GM19240 (cell line): ENCODE measurements around the gene RGS10.

Experiments
- DNase-seq: peaks from one replicate; pipeline ENCODE4 v3.0.0; 2011; ENCODE audit warnings: low spot score; ENCODE audit not compliant: insufficient read length

The RGS10 gene

GRCh38 chr10:119451300-119451896, 91.1 kb downstream of the RGS10 start:
- DNase-seq, result no peak

- DNase-seq, result no peak
Measured at GRCh38 chr10:119450606-119451299, 91.8 kb downstream of the RGS10 start.
